ENCODE data around the gene KCNQ1.

DNA sequence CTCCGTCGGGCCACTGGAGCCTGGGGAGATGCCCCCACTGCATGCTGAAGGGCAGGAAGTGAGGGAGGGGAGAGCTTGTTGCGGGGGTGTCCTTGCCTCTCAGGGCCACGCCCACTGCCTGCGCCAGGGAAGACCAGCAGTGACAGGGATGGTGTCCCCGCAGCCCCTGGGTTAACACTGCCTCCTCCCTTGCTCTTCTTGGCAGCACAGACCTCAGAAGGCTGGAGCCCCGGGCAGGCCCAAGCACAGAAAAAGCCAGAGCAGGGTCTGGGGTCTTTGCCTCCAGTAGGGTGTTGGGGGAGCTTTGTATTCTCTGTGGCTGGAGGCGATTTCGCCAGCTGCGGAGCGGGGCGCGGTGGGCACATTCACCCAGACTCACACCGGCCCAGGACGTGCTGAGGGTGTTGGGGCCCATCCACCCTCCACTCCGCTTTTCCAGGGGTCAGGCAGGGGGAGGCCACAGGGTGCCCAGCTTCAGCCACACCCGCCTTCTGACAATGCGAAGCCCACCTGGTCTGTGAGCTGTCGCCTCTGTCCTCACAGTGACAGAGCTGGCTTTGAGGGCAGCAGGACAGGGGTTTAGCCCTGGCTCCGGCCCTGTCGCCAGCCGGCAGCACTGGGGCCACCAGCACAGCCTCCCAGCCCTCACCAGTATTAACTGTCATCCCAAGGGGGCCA lies 357.0 kb downstream of the KCNQ1 start:
- TF ChIP-seq, protein P1, sequence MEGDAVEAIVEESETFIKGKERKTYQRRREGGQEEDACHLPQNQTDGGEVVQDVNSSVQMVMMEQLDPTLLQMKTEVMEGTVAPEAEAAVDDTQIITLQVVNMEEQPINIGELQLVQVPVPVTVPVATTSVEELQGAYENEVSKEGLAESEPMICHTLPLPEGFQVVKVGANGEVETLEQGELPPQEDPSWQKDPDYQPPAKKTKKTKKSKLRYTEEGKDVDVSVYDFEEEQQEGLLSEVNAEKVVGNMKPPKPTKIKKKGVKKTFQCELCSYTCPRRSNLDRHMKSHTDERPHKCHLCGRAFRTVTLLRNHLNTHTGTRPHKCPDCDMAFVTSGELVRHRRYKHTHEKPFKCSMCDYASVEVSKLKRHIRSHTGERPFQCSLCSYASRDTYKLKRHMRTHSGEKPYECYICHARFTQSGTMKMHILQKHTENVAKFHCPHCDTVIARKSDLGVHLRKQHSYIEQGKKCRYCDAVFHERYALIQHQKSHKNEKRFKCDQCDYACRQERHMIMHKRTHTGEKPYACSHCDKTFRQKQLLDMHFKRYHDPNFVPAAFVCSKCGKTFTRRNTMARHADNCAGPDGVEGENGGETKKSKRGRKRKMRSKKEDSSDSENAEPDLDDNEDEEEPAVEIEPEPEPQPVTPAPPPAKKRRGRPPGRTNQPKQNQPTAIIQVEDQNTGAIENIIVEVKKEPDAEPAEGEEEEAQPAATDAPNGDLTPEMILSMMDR (conservative IDR thresholded peaks at IDR 0.05 in 1 of 2, IDR thresholded peaks at IDR 0.05 in 1 of 2; ENCODE audit: low read depth in 1 of 2, low read length in 2 of 2): no peak
- TF ChIP-seq EZH2 (IDR thresholded peaks at IDR 0.05; ENCODE audit: low read length, missing control alignments): no peak

All from fibroblast of lung (primary cell).